Breast epithelium (tissue), 3 donors: ENCODE measurements around the gene COPS6.

ENCODE experiments used
- POLR2A ChIP-seq: fragments of 450-650 bp; IDR thresholded peaks from one replicate; pipeline ENCODE4 v1.6.1; 2016; ENCODE audit warnings: antibody characterized with exemption, mild to moderate bottlenecking, moderate library complexity
- POLR2AphosphoS5 ChIP-seq, 3 donors: sonication (generic); formaldehyde crosslinking; IDR thresholded peaks; one replicate each; pipeline ENCODE4 v1.6.1; 2017; ENCODE audit warnings: antibody characterized with exemption in 3 of 3
- TF ChIP-seq, protein P1 (sequence below), 3 donors: fragments of 450-650 bp; IDR thresholded peaks; one replicate each; pipeline ENCODE4 v1.5.1; 2016 to 2017; ENCODE audit warnings: antibody characterized with exemption in 3 of 3, mild to moderate bottlenecking in 3 of 3, moderate library complexity in 3 of 3

- TF ChIP-seq, protein P1, sequence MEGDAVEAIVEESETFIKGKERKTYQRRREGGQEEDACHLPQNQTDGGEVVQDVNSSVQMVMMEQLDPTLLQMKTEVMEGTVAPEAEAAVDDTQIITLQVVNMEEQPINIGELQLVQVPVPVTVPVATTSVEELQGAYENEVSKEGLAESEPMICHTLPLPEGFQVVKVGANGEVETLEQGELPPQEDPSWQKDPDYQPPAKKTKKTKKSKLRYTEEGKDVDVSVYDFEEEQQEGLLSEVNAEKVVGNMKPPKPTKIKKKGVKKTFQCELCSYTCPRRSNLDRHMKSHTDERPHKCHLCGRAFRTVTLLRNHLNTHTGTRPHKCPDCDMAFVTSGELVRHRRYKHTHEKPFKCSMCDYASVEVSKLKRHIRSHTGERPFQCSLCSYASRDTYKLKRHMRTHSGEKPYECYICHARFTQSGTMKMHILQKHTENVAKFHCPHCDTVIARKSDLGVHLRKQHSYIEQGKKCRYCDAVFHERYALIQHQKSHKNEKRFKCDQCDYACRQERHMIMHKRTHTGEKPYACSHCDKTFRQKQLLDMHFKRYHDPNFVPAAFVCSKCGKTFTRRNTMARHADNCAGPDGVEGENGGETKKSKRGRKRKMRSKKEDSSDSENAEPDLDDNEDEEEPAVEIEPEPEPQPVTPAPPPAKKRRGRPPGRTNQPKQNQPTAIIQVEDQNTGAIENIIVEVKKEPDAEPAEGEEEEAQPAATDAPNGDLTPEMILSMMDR (IDR thresholded peaks at IDR 0.05), result no peak
- TF ChIP-seq POLR2A, result no peak
- TF ChIP-seq POLR2AphosphoS5 (IDR thresholded peaks at IDR 0.05), result no peak
Observed at GRCh38 chr7:100115026-100115425, 26.3 kb downstream of the COPS6 start.
